Suprapubic skin (tissue), 4 donors: ENCODE results near the gene SLC8A1.

Experiments used
- CTCF ChIP-seq, 2 donors: fragments of 200-600 bp in 1 of 2; fragments of 450-650 bp in 1 of 2; sonication (generic) in 1 of 2; IDR thresholded peaks; one replicate each; pipeline ENCODE4 v1.5.1; 2016 to 2019; ENCODE audit warnings: antibody characterized with exemption in 2 of 2, mild to moderate bottlenecking in 1 of 2, moderate library complexity in 1 of 2
- POLR2A ChIP-seq, 2 donors: fragments of 450-650 bp; IDR thresholded peaks; one replicate each; pipeline ENCODE4 v1.6.1; 2017; ENCODE audit warnings: antibody characterized with exemption in 2 of 2, mild to moderate bottlenecking in 2 of 2, moderate library complexity in 2 of 2
- POLR2AphosphoS5 ChIP-seq, 3 donors: sonication (generic); formaldehyde crosslinking; IDR thresholded peaks; one replicate each; pipeline ENCODE4 v1.6.1; 2017; ENCODE audit warnings: antibody characterized with exemption in 3 of 3

GRCh38 chr2:40434731-40435271 lies 17.1 kb downstream of the SLC8A1 start:
- no peak for TF ChIP-seq CTCF (IDR thresholded peaks at IDR 0.05)
- TF ChIP-seq POLR2A (IDR thresholded peaks at IDR 0.05): no peak
- TF ChIP-seq POLR2AphosphoS5 (IDR thresholded peaks at IDR 0.05): no peak
